ENCODE results near the gene SPATA2L. TPM values are rescaled to one million over a fixed set of nuclear protein-coding genes. Genes with fewer than 3 reads are reported as not detected.

Gene SPATA2L
- polyA plus RNA-seq, 4 donors = 9.2 to 42.7 (median 24.9) TPM

Other genes with a start within 250 kb of the SPATA2L start
- gene ANKRD11, start 211.1 kb downstream of the SPATA2L start, polyA plus RNA-seq = 10 to 100 TPM; 48.4 to 86.7 (median 65.5) TPM
- 100 to 1,000 TPM in 3 of 4 donors, 10 to 100 TPM in 1; 89.1 to 245 (median 179) TPM for gene SPG7, start 193.3 kb downstream of the SPATA2L start, polyA plus RNA-seq
- gene RPL13, start 141.0 kb downstream of the SPATA2L start, polyA plus RNA-seq = 1,000 to 10,000 TPM; 3,166 to 8,355 (median 5,738) TPM
- 10 to 100 TPM in 2 of 4 donors, 1 to 10 TPM in 1, under 1 TPM in 1; 0.22 to 20.3 (median 7.9) TPM for gene CPNE7, start 125.9 kb downstream of the SPATA2L start, polyA plus RNA-seq
- 100 to 1,000 TPM; 125 to 375 (median 342) TPM for gene DPEP1, start 88.1 kb downstream of the SPATA2L start, polyA plus RNA-seq
- 100 to 1,000 TPM in 2 of 4 donors, 10 to 100 TPM in 2; 78.6 to 202 (median 138) TPM for gene CHMP1A, start 44.0 kb downstream of the SPATA2L start, polyA plus RNA-seq
- gene SPATA33, start 43.9 kb downstream of the SPATA2L start, polyA plus RNA-seq = 10 to 100 TPM in 1 of 4 donors, 1 to 10 TPM in 3; 6.5 to 17.0 (median 8.1) TPM
- 100 to 1,000 TPM; 100 to 239 (median 167) TPM for gene CDK10, start 15.0 kb downstream of the SPATA2L start, polyA plus RNA-seq
- 10 to 100 TPM; 12.3 to 48.5 (median 28.8) TPM for gene VPS9D1, start 19.2 kb upstream of the SPATA2L start, polyA plus RNA-seq
- 10 to 100 TPM; 19.3 to 37.1 (median 28.2) TPM for gene ZNF276, start 19.8 kb upstream of the SPATA2L start, polyA plus RNA-seq
- 10 to 100 TPM in 2 of 4 donors, 1 to 10 TPM in 2; 3.0 to 24.6 (median 15.5) TPM for gene FANCA, start 114.9 kb upstream of the SPATA2L start, polyA plus RNA-seq
- gene SPIRE2, start 126.8 kb upstream of the SPATA2L start, polyA plus RNA-seq = 10 to 100 TPM; 19.6 to 61.5 (median 44.9) TPM
- gene TCF25, start 171.9 kb upstream of the SPATA2L start, polyA plus RNA-seq = 100 to 1,000 TPM; 123 to 356 (median 167) TPM
- gene MC1R, start 217.2 kb upstream of the SPATA2L start, polyA plus RNA-seq = 1 to 10 TPM; 3.4 to 8.3 (median 4.7) TPM
- gene TUBB3, start 221.6 kb upstream of the SPATA2L start, polyA plus RNA-seq = 10 to 100 TPM in 1 of 4 donors, 1 to 10 TPM in 2, under 1 TPM in 1; 0.89 to 42.0 (median 4.6) TPM
- gene DEF8, start 247.1 kb upstream of the SPATA2L start, polyA plus RNA-seq = 10 to 100 TPM; 18.3 to 40.5 (median 31.0) TPM

All from small intestine (tissue), 4 donors.